Heart left ventricle (tissue), 13 donors: ENCODE data around the gene PI4K2A.
A peak's percentile ranks its signal among the peaks of the same experiment; 100 is the strongest.

Experiments
- CTCF ChIP-seq, 12 donors: fragments of 200-600 bp; sonication (generic) in 4 of 12; IDR thresholded peaks; one replicate each; pipeline versions ENCODE4 v1.5.0 to v1.8.0; 2018 to 2022; ENCODE audit warnings: antibody characterized with exemption in 12 of 12, mild to moderate bottlenecking in 5 of 12
- POLR2A ChIP-seq, 2 donors: fragments of 450-650 bp; IDR thresholded peaks; one replicate each; pipeline ENCODE4 v1.6.1; 2017; ENCODE audit warnings: antibody characterized with exemption in 2 of 2, mild to moderate bottlenecking in 2 of 2, moderate library complexity in 2 of 2
- donor health status: ischemic (EF 13 %, LVEDD 7.1; RV severe dilation, severe dysfunction).
- donor health status: DM: no; HTN: yes; CAD: no.
- donor health status: DM: no; HTN: no; CAD: no.
- donor health status: ischemic (EF 25% LVEDD 6.9; RV normal size, moderate dysfunction).
- donor health status: ischemic (EF 25% LVEDD 5.7; RV mildly dilated, moderate dysfunction).
- donor health status: ischemic (EF 35%, LVEDD 5.7; RV mildly dilated, moderate dysfunction).
- donor health status: nonischemic (EF 11% LVEDD 7.7; RV severe dilation, severe dysfunction).
- donor health status: DM: yes; HTN: yes; CAD: no.
- donor health status: PGD.
- donor health status: ischemic (EF 29% LVEDD 5.4; RV normal size, mild dysfunction).
- donor health status: nonischemic (EF 23%, LVEDD 6.1; RV moderate dilation, normal function).

GRCh38 chr10:97708976-97709946, 68.8 kb downstream of the PI4K2A start:
- TF ChIP-seq CTCF (IDR thresholded peaks at IDR 0.05) (peak; percentile 38 to 80 (median 68)), POLR2A (IDR thresholded peaks at IDR 0.05) (no peak)
